GM12878 (cell line): ENCODE measurements around the gene ANKHD1. TPM values are rescaled to one million over a fixed set of nuclear protein-coding genes. Genes with fewer than 3 reads are reported as not detected.

Source experiments
- DPF2 ChIP-seq: fragments of 450-650 bp; IDR thresholded peaks from 2 replicates; pipeline ENCODE4 v1.6.1; 2017; ENCODE audit warnings: mild to moderate bottlenecking
- ELK1 ChIP-seq: IDR thresholded peaks from 2 replicates; pipeline ENCODE4 v1.6.1; 2012; ENCODE audit warnings: low read depth, low read length, improper control_type of control experiment
- HCFC1 ChIP-seq: fragments of 150-350 bp; IDR thresholded peaks from 2 replicates; pipeline ENCODE4 v1.6.1; 2014; ENCODE audit warnings: low read length
- PRDM15 ChIP-seq: fragments of 450-650 bp; formaldehyde crosslinking; IDR thresholded peaks from 2 replicates; pipeline ENCODE4 v1.4.0; 2020; ENCODE audit warnings: mild to moderate bottlenecking, moderate library complexity
- RELB ChIP-seq: fragments of 450-650 bp; IDR thresholded peaks from 2 replicates; pipeline ENCODE4 v1.6.1; 2017; ENCODE audit warnings: low read depth, mild to moderate bottlenecking, moderate library complexity
- SREBF1 ChIP-seq: IDR thresholded peaks from 2 replicates; pipeline ENCODE4 v1.6.1; 2012; ENCODE audit warnings: mild to moderate bottlenecking, low read length
- polyA plus RNA-seq, 11 experiments: library from polyadenylated mRNA; depleted of rRNA in 4 of 11; unstranded in 6 of 11; stranded (reverse) in 5 of 11; fragments of >200 nt; fragmentation: Nextera tagmentation in 4 of 11; fragmentation: Illumina TruSeq in 1 of 11; extraction: Ambion mirVana in 4 of 11; extraction: Trizol in 1 of 11; gene quantifications; 1 replicate in 1 of 11; 2 replicates in 10 of 11; pipeline versions ENCODE4 v1.2.1 to v1.2.3, GENCODE V29; 2011 to 2016; ENCODE audit warnings: inconsistent platforms in 2 of 11, missing spikeins in 2 of 11, low read depth in 1 of 11
- total RNA-seq, 4 experiments: library from RNA; depleted of rRNA in 3 of 4; stranded (reverse); fragments of >200 nt in 3 of 4; fragmentation: Illumina TruSeq in 1 of 4; extraction: Trizol in 1 of 4; gene quantifications; 2 replicates each; pipeline versions ENCODE4 v1.2.1 to v1.2.3, GENCODE V29; 2013 to 2021

ANKHD1 gene
- total and polyA plus RNA-seq, 10 of the 15 experiments (the other 5 are each of a cell fraction or from before 2014, with no cell fraction given), result 31.6 to 96.8 (median 74.3) TPM

GRCh38 chr5:140498591-140498990 is 97.0 kb downstream of the ANKHD1 start (continued):
- no peak for TF ChIP-seq PRDM15 (CRISPR knock-in tag)
- no peak for TF ChIP-seq SREBF1
- no peak for TF ChIP-seq HCFC1
- no peak for TF ChIP-seq RELB
- TF ChIP-seq ELK1, result no peak
- no peak for TF ChIP-seq DPF2
- TF ChIP-seq, all 136 proteins: peak for 0
